H9 (cell line): ENCODE data around the gene CHID1. TPM values are rescaled to one million over a fixed set of nuclear protein-coding genes. Genes with fewer than 3 reads are reported as not detected.

Experiments used
- DNase-seq: peaks from one replicate; pipeline ENCODE4 v3.0.0-alpha.2; 2017
- H2AFZ ChIP-seq: one replicate; pipeline ENCODE4 v1.6.1; 2013; ENCODE audit warnings: mild to moderate bottlenecking, low read length, control low read depth, moderate library complexity
- H2AK5ac ChIP-seq: 2 replicates; pipeline ENCODE4 v1.6.1; 2013; ENCODE audit warnings: low read length, control low read depth, mixed read lengths; ENCODE audit not compliant: insufficient read length
- H2BK120ac ChIP-seq: one replicate; pipeline ENCODE4 v1.6.1; 2013; ENCODE audit warnings: low read depth, mild to moderate bottlenecking, low read length, control low read depth, inconsistent platforms; ENCODE audit not compliant: poor library complexity, severe bottlenecking
- H2BK12ac ChIP-seq: 2 replicates; pipeline ENCODE4 v1.6.1; 2013; ENCODE audit warnings: low read length, control low read depth, mixed read lengths, low read depth; ENCODE audit not compliant: insufficient read length
- H2BK15ac ChIP-seq: 2 replicates; pipeline ENCODE4 v1.6.1; 2013; ENCODE audit warnings: low read depth, low read length, control low read depth
- H2BK20ac ChIP-seq: one replicate; pipeline ENCODE4 v1.6.1; 2013; ENCODE audit warnings: low read depth, mild to moderate bottlenecking, low read length, control low read depth, inconsistent platforms; ENCODE audit not compliant: poor library complexity, severe bottlenecking
- H2BK5ac ChIP-seq: 2 replicates; pipeline ENCODE4 v1.6.1; 2013; ENCODE audit warnings: low read length, control low read depth, mixed read lengths; ENCODE audit not compliant: insufficient read length
- H3K14ac ChIP-seq: 2 replicates; pipeline ENCODE4 v1.6.1; 2013; ENCODE audit warnings: low read length, control low read depth; ENCODE audit not compliant: insufficient read depth
- H3K18ac ChIP-seq: 2 replicates; pipeline ENCODE4 v1.6.1; 2013; ENCODE audit warnings: low read depth, mild to moderate bottlenecking, mixed read lengths, low read length, control low read depth; ENCODE audit not compliant: insufficient read length
- H3K23ac ChIP-seq: 2 replicates; pipeline ENCODE4 v1.6.1; 2013; ENCODE audit warnings: low read length, control low read depth, mixed read lengths, low read depth; ENCODE audit not compliant: insufficient read length
- H3K23me2 ChIP-seq: 2 replicates; pipeline ENCODE4 v1.6.1; 2013; ENCODE audit warnings: low read depth, mild to moderate bottlenecking, mixed read lengths, low read length, control low read depth; ENCODE audit not compliant: insufficient read length, poor library complexity, severe bottlenecking
- H3K27ac ChIP-seq: 2 replicates; pipeline ENCODE4 v1.5.1; 2013; ENCODE audit warnings: low read length, control low read depth, mixed read lengths, low read depth; ENCODE audit not compliant: insufficient read length
- H3K27me3 ChIP-seq: 2 replicates; pipeline ENCODE4 v1.6.1; 2013; ENCODE audit warnings: low read length, control low read depth, inconsistent platforms; ENCODE audit not compliant: insufficient read depth
- H3K4ac ChIP-seq: 2 replicates; pipeline ENCODE4 v1.6.1; 2013; ENCODE audit warnings: low read depth, mild to moderate bottlenecking, control low read depth, inconsistent platforms, low read length, moderate library complexity
- H3K4me1 ChIP-seq: 2 replicates; pipeline ENCODE4 v1.6.1; 2013; ENCODE audit warnings: low read length, control low read depth, inconsistent platforms; ENCODE audit not compliant: insufficient read depth
- H3K4me2 ChIP-seq: 2 replicates; pipeline ENCODE4 v1.6.1; 2013; ENCODE audit warnings: low read length, control low read depth, mixed read lengths; ENCODE audit not compliant: insufficient read length, insufficient read depth
- H3K56ac ChIP-seq: 2 replicates; pipeline ENCODE4 v1.6.1; 2013; ENCODE audit warnings: low read depth, mild to moderate bottlenecking, mixed read lengths, low read length, control low read depth; ENCODE audit not compliant: insufficient read length
- H3K79me1 ChIP-seq: 2 replicates; pipeline ENCODE4 v1.6.1; 2013; ENCODE audit warnings: low read depth, mild to moderate bottlenecking, moderate library complexity, low read length, control low read depth, inconsistent platforms; ENCODE audit not compliant: insufficient read depth, poor library complexity, severe bottlenecking
- H3K79me2 ChIP-seq: 2 replicates; pipeline ENCODE4 v1.6.1; 2013; ENCODE audit warnings: low read length, control low read depth, inconsistent platforms; ENCODE audit not compliant: insufficient read depth
- H3K9ac ChIP-seq: 2 replicates; pipeline ENCODE4 v1.6.1; 2013; ENCODE audit warnings: low read length, control low read depth, mixed read lengths; ENCODE audit not compliant: insufficient read length; ENCODE audit errors: extremely low read depth
- H3K9me3 ChIP-seq: one replicate; pipeline ENCODE4 v1.6.1; 2013; ENCODE audit warnings: low read depth, low read length, inconsistent platforms; ENCODE audit not compliant: control insufficient read depth
- H3T11ph ChIP-seq: one replicate; pipeline ENCODE4 v1.6.1; 2013; ENCODE audit warnings: mild to moderate bottlenecking, low read length, control low read depth, inconsistent platforms
- H4K20me1 ChIP-seq: one replicate; pipeline ENCODE4 v1.6.1; 2013; ENCODE audit not compliant: control insufficient read depth, insufficient read length, insufficient read depth
- H4K5ac ChIP-seq: 2 replicates; pipeline ENCODE4 v1.6.1; 2013; ENCODE audit warnings: low read depth, mild to moderate bottlenecking, mixed read lengths, low read length, control low read depth; ENCODE audit not compliant: insufficient read length
- H4K8ac ChIP-seq: replicated peaks from 2 replicates; pipeline ENCODE4 v1.6.1; 2013; ENCODE audit warnings: low read length, control low read depth, mixed read lengths, low read depth; ENCODE audit not compliant: insufficient read length
- H4K91ac ChIP-seq: 2 replicates; pipeline ENCODE4 v1.6.1; 2013; ENCODE audit warnings: low read depth, mild to moderate bottlenecking, moderate library complexity, mixed read lengths, low read length, control low read depth; ENCODE audit not compliant: insufficient read length
- H3K27ac Mint-ChIP-seq, 3 experiments: 2 replicates in 2 of 3; 3 replicates in 1 of 3; pipeline ENCODE4 v1.8.0; 2020 to 2021; ENCODE audit warnings: mixed read lengths in 3 of 3, mild to moderate bottlenecking in 1 of 3, moderate library complexity in 1 of 3
- H3K27me3 Mint-ChIP-seq: 2 replicates; pipeline ENCODE4 v1.8.0; 2021; ENCODE audit warnings: low read depth, mild to moderate bottlenecking, moderate library complexity, mixed read lengths
- H3K36me3 Mint-ChIP-seq, 3 experiments: 2 replicates in 2 of 3; 3 replicates in 1 of 3; pipeline ENCODE4 v1.8.0; 2020 to 2021; ENCODE audit warnings: low read depth in 3 of 3, mixed read lengths in 3 of 3; ENCODE audit not compliant: insufficient read depth in 1 of 3
- H3K4me1 Mint-ChIP-seq, 2 experiments: 2 replicates each; pipeline ENCODE4 v1.8.0; 2020; ENCODE audit warnings: mixed read lengths in 2 of 2
- H3K4me3 Mint-ChIP-seq, 2 experiments: 2 replicates in 1 of 2; 3 replicates in 1 of 2; pipeline ENCODE4 v1.8.0; 2020 to 2021; ENCODE audit warnings: mild to moderate bottlenecking in 2 of 2, mixed read lengths in 2 of 2, moderate library complexity in 1 of 2
- H3K9me3 Mint-ChIP-seq, 2 experiments: 2 replicates in 1 of 2; 3 replicates in 1 of 2; pipeline ENCODE4 v1.8.0; 2020; ENCODE audit warnings: mild to moderate bottlenecking in 2 of 2, mixed read lengths in 2 of 2, moderate library complexity in 1 of 2
- CTCF ChIP-seq: fragments of 200-600 bp; sonication (generic); conservative IDR thresholded peaks from 3 replicates; pipeline ENCODE4 v1.8.0; 2021; ENCODE audit warnings: antibody characterized with exemption, mild to moderate bottlenecking
- WGBS: extraction: QIAGEN DNeasy Blood & Tissue Kit; methylation state at CpG from one replicate; pipeline ENCODE4 v1.1.7; 2013; ENCODE audit warnings: missing lambda C conversion rate, low lambda C conversion rate, mixed read lengths; ENCODE audit not compliant: insufficient read length; ENCODE audit errors: extremely low coverage; 5-methylcytosine and 5-hydroxymethylcytosine counted together
- total RNA-seq: library from RNA; stranded (reverse); gene quantifications from 2 replicates; pipeline ENCODE4 v1.2.1, GENCODE V29; 2021

The CHID1 gene
- total RNA-seq, 1 experiment from 2014 or later = 89.4 TPM

- 0 out of 2 replicates have a peak, but pooled peaks cover 2% of the 10 kb centered on the region for H3K4me1 ChIP-seq
- no peaks in the 10 kb centered on the region for H3K23me2 ChIP-seq
- H2BK120ac ChIP-seq = no peak overlapping the region
- no peak overlapping the region for H4K91ac ChIP-seq
- no peaks in the 10 kb centered on the region for H3K79me1 ChIP-seq
- no peak overlapping the region for H3K14ac ChIP-seq
- no peaks in the 10 kb centered on the region for H3K79me2 ChIP-seq
- no peak overlapping the region for H3K18ac ChIP-seq
- no peak overlapping the region for H2AFZ ChIP-seq
- no peak overlapping the region for H3K27ac Mint-ChIP-seq
- H3K4me3 Mint-ChIP-seq = no peak overlapping the region
- no peaks in the 10 kb centered on the region for H3K9me3 Mint-ChIP-seq
- H3K56ac ChIP-seq = no peak overlapping the region
- H2BK5ac ChIP-seq = no peak overlapping the region
- H4K5ac ChIP-seq = no peak overlapping the region
- H2AK5ac ChIP-seq = no peak overlapping the region
- peaks cover 3 to 4% of the 10 kb centered on the region in 2 experiments for H3K4me1 Mint-ChIP-seq
- no peak for DNase-seq
- H2BK20ac ChIP-seq = no peak overlapping the region
- no peak overlapping the region for H3K27ac ChIP-seq
- no peak overlapping the region for H4K8ac ChIP-seq
- H3K4ac ChIP-seq = no peak overlapping the region
- TF ChIP-seq CTCF = no peak
- no peak overlapping the region for H2BK15ac ChIP-seq
- no peak overlapping the region for H3K9ac ChIP-seq
- H2BK12ac ChIP-seq = no peak overlapping the region
- WGBS = no CpG with 5 or more reads among the region's 16 CpGs
- no peak overlapping the region for H3T11ph ChIP-seq
- peaks cover 20 to 43% (median 37%) of the 10 kb centered on the region in 3 experiments for H3K36me3 Mint-ChIP-seq
- H3K9me3 ChIP-seq = no peaks in the 10 kb centered on the region
- no peak overlapping the region for H3K4me2 ChIP-seq
- no peak overlapping the region for H3K23ac ChIP-seq
- peaks cover 3% of the 10 kb centered on the region; the same call in 1 of the 2 replicates for H3K27me3 Mint-ChIP-seq
- H4K20me1 ChIP-seq = no peaks in the 10 kb centered on the region
- no peaks in the 10 kb centered on the region for H3K27me3 ChIP-seq
These were observed 35.4 kb downstream of the CHID1 start for GRCh38 chr11:875203-875602.
